H1 (cell line): ENCODE data around the gene ZMIZ1. TPM values are rescaled to one million over a fixed set of nuclear protein-coding genes. Genes with fewer than 3 reads are reported as not detected.

Experiments used
- CTCF ChIA-PET: fragments of 300-600 bp; sonication (Branson Sonifier 250); formaldehyde crosslinking; loops from one replicate; lab custom pipeline; 2021; ENCODE audit not compliant: partially characterized antibody; lab: Charles Lee
- POLR2A ChIA-PET: fragments of 300-600 bp; sonication (Branson Sonifier 250); formaldehyde crosslinking; loops from one replicate; lab custom pipeline; 2021; ENCODE audit warnings: inconsistent platforms; ENCODE audit not compliant: partially characterized antibody; lab: Charles Lee
- DNase-seq, 2 experiments: peaks; one replicate each; pipeline versions ENCODE4 v3.0.0 to v3.0.0-alpha.2; 2010 to 2022; ENCODE audit warnings: low spot score in 2 of 2, low read depth in 1 of 2, mixed read lengths in 1 of 2
- FAIRE-seq: peaks from 2 replicates; lab custom pipeline; 2011; peaks lifted over from hg19 to GRCh38; lab: Jason Lieb, UNC
- H2AFZ ChIP-seq: 2 replicates; pipeline ENCODE4 v1.8.1; 2012; ENCODE audit warnings: low read length, inconsistent platforms
- H2AK5ac ChIP-seq: 2 replicates; pipeline ENCODE4 v1.6.1; 2013; ENCODE audit warnings: low read depth, low read length
- H2BK120ac ChIP-seq: replicated peaks from 2 replicates; pipeline ENCODE3; 2013; ENCODE audit warnings: low read depth, low read length, inconsistent platforms
- H2BK12ac ChIP-seq: 2 replicates; pipeline ENCODE4 v1.6.1; 2013; ENCODE audit warnings: low read depth, low read length
- H2BK15ac ChIP-seq: 2 replicates; pipeline ENCODE4 v1.6.1; 2013; ENCODE audit warnings: low read length
- H2BK20ac ChIP-seq: 2 replicates; pipeline ENCODE4 v1.6.1; 2013; ENCODE audit warnings: low read length
- H2BK5ac ChIP-seq: 2 replicates; pipeline ENCODE4 v1.6.1; 2013; ENCODE audit warnings: low read depth, low read length
- H3K14ac ChIP-seq: 2 replicates; pipeline ENCODE4 v1.6.1; 2013; ENCODE audit warnings: inconsistent platforms; ENCODE audit not compliant: insufficient read length
- H3K18ac ChIP-seq: 2 replicates; pipeline ENCODE4 v1.6.1; 2013; ENCODE audit warnings: low read length; ENCODE audit errors: extremely low read depth
- H3K23ac ChIP-seq: 2 replicates; pipeline ENCODE4 v1.6.1; 2013; ENCODE audit warnings: inconsistent platforms; ENCODE audit not compliant: insufficient read length
- H3K23me2 ChIP-seq: 2 replicates; pipeline ENCODE4 v1.6.1; 2013; ENCODE audit warnings: low read depth, low read length
- H3K27ac ChIP-seq: 2 replicates; pipeline ENCODE4 v1.6.1; 2011; ENCODE audit warnings: low read depth, low read length, inconsistent platforms
- H3K27me3 ChIP-seq, 4 experiments: replicated peaks in 1 of 4; 1 replicate in 1 of 4; 2 replicates in 3 of 4; pipeline versions ENCODE4 v1.6.1 to v1.8.1; 2011 to 2013; ENCODE audit warnings: low read length in 3 of 4, mild to moderate bottlenecking in 3 of 4, inconsistent platforms in 2 of 4, mixed read lengths in 2 of 4, moderate library complexity in 1 of 4; ENCODE audit not compliant: control insufficient read depth in 3 of 4, insufficient read depth in 3 of 4; ENCODE audit errors: extremely low read depth in 1 of 4
- H3K36me3 ChIP-seq, 4 experiments: 2 replicates each; pipeline versions ENCODE4 v1.6.1 to v1.8.1; 2011 to 2013; ENCODE audit warnings: mild to moderate bottlenecking in 4 of 4, low read length in 3 of 4, moderate library complexity in 2 of 4, control low read depth in 1 of 4, inconsistent platforms in 1 of 4; ENCODE audit not compliant: insufficient read depth in 4 of 4, control insufficient read depth in 2 of 4
- H3K4ac ChIP-seq: replicated peaks from 2 replicates; pipeline ENCODE3; 2013; ENCODE audit warnings: low read length, low read depth, mixed read lengths, inconsistent platforms; ENCODE audit not compliant: insufficient read length
- H3K4me1 ChIP-seq, 4 experiments: replicated peaks in 1 of 4; 1 replicate in 1 of 4; 2 replicates in 3 of 4; pipeline versions ENCODE4 v1.6.1 to v1.8.1; 2011 to 2013; ENCODE audit warnings: low read length in 3 of 4, inconsistent platforms in 2 of 4, mixed read lengths in 1 of 4; ENCODE audit not compliant: insufficient read depth in 4 of 4, control insufficient read depth in 3 of 4
- H3K4me2 ChIP-seq, 2 experiments: 2 replicates each; pipeline versions ENCODE4 v1.6.1 to v1.8.1; 2011 to 2013; ENCODE audit warnings: low read depth in 2 of 2, low read length in 2 of 2, control low read depth in 1 of 2, inconsistent platforms in 1 of 2, mild to moderate bottlenecking in 1 of 2; ENCODE audit not compliant: insufficient read depth in 1 of 2
- H3K4me3 ChIP-seq, 4 experiments: fragments of 200-600, 300-600 bp in 1 of 4; sonication (generic), shearing (Covaris generic), sonication (Bioruptor Twin) in 1 of 4; 2 replicates each; pipeline versions ENCODE4 v1.5.1 to v1.8.1; 2011 to 2016; ENCODE audit warnings: low read length in 4 of 4, low read depth in 3 of 4, control low read depth in 2 of 4, inconsistent platforms in 2 of 4, mild to moderate bottlenecking in 2 of 4, mixed read lengths in 1 of 4, moderate library complexity in 1 of 4; ENCODE audit not compliant: insufficient read depth in 2 of 4; ENCODE audit errors: extremely low read depth in 1 of 4
- H3K56ac ChIP-seq: replicated peaks from 2 replicates; pipeline ENCODE3; 2013; ENCODE audit warnings: low read depth, mild to moderate bottlenecking, mixed read lengths, low read length, inconsistent platforms; ENCODE audit not compliant: insufficient read length
- H3K79me1 ChIP-seq: 2 replicates; pipeline ENCODE4 v1.6.1; 2013; ENCODE audit warnings: low read depth, low read length, control low read depth
- H3K79me2 ChIP-seq, 2 experiments: 2 replicates each; pipeline versions ENCODE4 v1.6.1 to v1.8.1; 2012 to 2013; ENCODE audit warnings: low read length in 2 of 2, mild to moderate bottlenecking in 2 of 2, inconsistent platforms in 1 of 2; ENCODE audit not compliant: insufficient read depth in 2 of 2, control insufficient read depth in 1 of 2
- H3K9ac ChIP-seq, 4 experiments: replicated peaks in 1 of 4; 1 replicate in 1 of 4; 2 replicates in 3 of 4; pipeline versions ENCODE4 v1.6.1 to v1.8.1; 2011 to 2013; ENCODE audit warnings: low read depth in 3 of 4, low read length in 3 of 4, control low read depth in 2 of 4, mild to moderate bottlenecking in 2 of 4, moderate library complexity in 2 of 4, inconsistent platforms in 1 of 4; ENCODE audit errors: extremely low read depth in 1 of 4
- H3K9me3 ChIP-seq, 2 experiments: 2 replicates each; pipeline versions ENCODE4 v1.6.1 to v1.8.1; 2012 to 2013; ENCODE audit warnings: mild to moderate bottlenecking in 2 of 2, moderate library complexity in 2 of 2, control low read depth in 1 of 2, inconsistent platforms in 1 of 2, low read depth in 1 of 2, low read length in 1 of 2, mixed read lengths in 1 of 2; ENCODE audit not compliant: insufficient read depth in 2 of 2
- H4K20me1 ChIP-seq, 2 experiments: replicated peaks in 1 of 2; 2 replicates each; pipeline versions ENCODE3 to v1.8.1; 2011 to 2013; ENCODE audit warnings: inconsistent platforms in 2 of 2, low read length in 2 of 2, mild to moderate bottlenecking in 1 of 2; ENCODE audit not compliant: insufficient read depth in 2 of 2, control insufficient read depth in 1 of 2
- H4K5ac ChIP-seq: 2 replicates; pipeline ENCODE4 v1.6.1; 2013; ENCODE audit warnings: low read length, low read depth, mixed read lengths, inconsistent platforms; ENCODE audit not compliant: insufficient read length
- H4K8ac ChIP-seq: 2 replicates; pipeline ENCODE4 v1.8.0; 2013; ENCODE audit warnings: mild to moderate bottlenecking, moderate library complexity, low read length, inconsistent platforms; ENCODE audit not compliant: insufficient read depth; ENCODE audit errors: extremely low read depth
- H4K91ac ChIP-seq: replicated peaks from 2 replicates; pipeline ENCODE3; 2013; ENCODE audit warnings: low read length, mixed read lengths, inconsistent platforms; ENCODE audit not compliant: insufficient read length
- CBX8 ChIP-seq: fragments of 300-800, 300-1000 bp; sonication (generic); IDR thresholded peaks from 2 replicates; pipeline ENCODE4 v1.7.1; 2016; ENCODE audit warnings: low read depth, low read length, borderline replicate concordance
- E2F6 ChIP-seq: IDR thresholded peaks from 2 replicates; pipeline ENCODE4 v1.6.1; 2012; ENCODE audit warnings: inconsistent platforms
- KDM4A ChIP-seq: IDR thresholded peaks from one replicate; pipeline ENCODE4 v1.7.1; 2012; ENCODE audit warnings: low read depth, mild to moderate bottlenecking, moderate library complexity, low read length, inconsistent platforms; ENCODE audit not compliant: severe bottlenecking
- MAFK ChIP-seq: IDR thresholded peaks from 2 replicates; pipeline ENCODE4 v1.6.1; 2012; ENCODE audit warnings: low read depth, mild to moderate bottlenecking, improper control_type of control experiment, low read length
- POLR2A ChIP-seq, 2 experiments: IDR thresholded peaks; 1 replicate in 1 of 2; 2 replicates in 1 of 2; pipeline ENCODE4 v1.6.1; 2011; ENCODE audit warnings: low read depth in 2 of 2, low read length in 2 of 2, mild to moderate bottlenecking in 2 of 2; ENCODE audit errors: control extremely low read depth in 1 of 2
- RAD21 ChIP-seq, 2 experiments: IDR thresholded peaks in 1 of 2; conservative IDR thresholded peaks in 1 of 2; 2 replicates each; pipeline ENCODE4 v1.6.1; 2011; ENCODE audit warnings: low read depth in 2 of 2, low read length in 2 of 2, improper control_type of control experiment in 1 of 2, inconsistent platforms in 1 of 2, mild to moderate bottlenecking in 1 of 2, moderate library complexity in 1 of 2
- TAF7 ChIP-seq: optimal IDR thresholded peaks from 2 replicates; pipeline ENCODE3; 2011; ENCODE audit warnings: low read depth, mild to moderate bottlenecking, inconsistent platforms, low read length, moderate library complexity, borderline replicate concordance
- WGBS, 2 experiments: shearing (Covaris generic) in 1 of 2; methylation state at CpG; one replicate each; pipeline versions ENCODE4 v1.1.6 to v1.1.7; 2013 to 2015; ENCODE audit warnings: low lambda C conversion rate in 2 of 2, mixed read lengths in 2 of 2, inconsistent platforms in 1 of 2, low coverage in 1 of 2, missing lambda C conversion rate in 1 of 2; ENCODE audit not compliant: insufficient replicate concordance in 2 of 2, insufficient coverage in 1 of 2, insufficient read length in 1 of 2; ENCODE audit errors: extremely low coverage in 1 of 2, missing lambda C conversion rate in 1 of 2; 5-methylcytosine and 5-hydroxymethylcytosine counted together
- polyA plus RNA-seq, 7 experiments: library from polyadenylated mRNA; depleted of rRNA in 3 of 7; stranded (reverse) in 5 of 7; unstranded in 2 of 7; fragments of >200 nt in 5 of 7; fragments of 200-250 nt in 2 of 7; gene quantifications; 1 replicate in 5 of 7; 2 replicates in 1 of 7; 4 replicates in 1 of 7; pipeline versions ENCODE4 v1.2.1 to v1.2.3, GENCODE V29; 2011 to 2013; ENCODE audit warnings: missing spikeins in 2 of 7, mixed read lengths in 2 of 7
- total RNA-seq: library from RNA; stranded (reverse); fragmentation: NEBNext Ultra II Directional; extraction: Animal tissue kit (Norgen Biotek cat#: 25700); gene quantifications from 2 replicates; pipeline ENCODE4 v1.2.1, GENCODE V29; 2021
- TF ChIP-seq, protein P1 (sequence below), 3 experiments: IDR thresholded peaks; 1 replicate in 2 of 3; 2 replicates in 1 of 3; pipeline versions ENCODE4 v1.5.1 to v1.6.1; 2011; ENCODE audit warnings: low read length in 3 of 3, mild to moderate bottlenecking in 3 of 3, inconsistent platforms in 2 of 3, low read depth in 1 of 3, moderate library complexity in 1 of 3; ENCODE audit not compliant: insufficient read depth in 1 of 3; ENCODE audit errors: control extremely low read depth in 1 of 3

Gene ZMIZ1
- total and polyA plus RNA-seq, 2 of the 8 experiments (the other 6 are each of a cell fraction or from before 2014, with no cell fraction given): 8.1 to 28.0 TPM

- Histone ChIP-seq H3K27me3 (no peaks in the 10 kb centered on the region), H2BK20ac (no peak overlapping the region), H3K23me2 (peaks cover 3% of the 10 kb centered on the region; the same call in 1 of the 2 replicates), H3K79me1 (no peaks in the 10 kb centered on the region), H3K27ac (no peak overlapping the region), H3K18ac (no peak overlapping the region), H3K79me2 (no peaks in the 10 kb centered on the region; a peak in 1 of 4 replicates), H2BK12ac (no peak overlapping the region), H3K4me1 (no peaks in the 10 kb centered on the region), H2BK15ac (no peak overlapping the region), H2BK120ac (no peak overlapping the region), H3K4me3 (no peak overlapping the region), H4K5ac (no peak overlapping the region), H2BK5ac (no peak overlapping the region), H3K14ac (no peak overlapping the region), H3K4ac (no peak overlapping the region), H3K56ac (no peak overlapping the region), H2AK5ac (no peak overlapping the region), H3K9ac (no peak overlapping the region), H4K20me1 (peaks cover 14 to 20% of the 10 kb centered on the region in 2 experiments), H3K36me3 (peaks cover 0 to 7% (median 3%) of the 10 kb centered on the region in 4 experiments; a peak in 3 of 8 replicates), H3K4me2 (no peak overlapping the region), H4K8ac (no peak overlapping the region), H4K91ac (no peak overlapping the region), H3K23ac (no peak overlapping the region), H2AFZ (no peak overlapping the region), H3K9me3 (no peaks in the 10 kb centered on the region)
- WGBS, 2 experiments: 50% methylated on average over 9 of the region's 9 CpGs; no CpG with 5 or more reads in 1 of the 2 experiments
- ChIA-PET POLR2A (no interaction called here), CTCF (interaction anchor here (0.6 to 2.7 kb wide), 38 partner anchors 8 to 966 kb away, joined by 3 to 24 read pairs (median 4); no protein-coding TSS in a partner anchor)
- FAIRE-seq (no peak), DNase-seq (peak in 1 of 2 experiments; percentile 86)
- TF ChIP-seq TAF7 (no peak), RAD21 (IDR thresholded peaks at IDR 0.05 in 1 of 2, conservative IDR thresholded peaks at IDR 0.05 in 1 of 2; ENCODE audit: low read depth in 2 of 2, low read length in 2 of 2) (peak; percentile 65 to 76), E2F6 (no peak), MAFK (no peak), KDM4A (no peak), POLR2A (IDR thresholded peaks at IDR 0.05; ENCODE audit: control extremely low read depth in 1 of 2, low read depth in 2 of 2, low read length in 2 of 2) (no peak), CBX8 (no peak)
- TF ChIP-seq, protein P1, sequence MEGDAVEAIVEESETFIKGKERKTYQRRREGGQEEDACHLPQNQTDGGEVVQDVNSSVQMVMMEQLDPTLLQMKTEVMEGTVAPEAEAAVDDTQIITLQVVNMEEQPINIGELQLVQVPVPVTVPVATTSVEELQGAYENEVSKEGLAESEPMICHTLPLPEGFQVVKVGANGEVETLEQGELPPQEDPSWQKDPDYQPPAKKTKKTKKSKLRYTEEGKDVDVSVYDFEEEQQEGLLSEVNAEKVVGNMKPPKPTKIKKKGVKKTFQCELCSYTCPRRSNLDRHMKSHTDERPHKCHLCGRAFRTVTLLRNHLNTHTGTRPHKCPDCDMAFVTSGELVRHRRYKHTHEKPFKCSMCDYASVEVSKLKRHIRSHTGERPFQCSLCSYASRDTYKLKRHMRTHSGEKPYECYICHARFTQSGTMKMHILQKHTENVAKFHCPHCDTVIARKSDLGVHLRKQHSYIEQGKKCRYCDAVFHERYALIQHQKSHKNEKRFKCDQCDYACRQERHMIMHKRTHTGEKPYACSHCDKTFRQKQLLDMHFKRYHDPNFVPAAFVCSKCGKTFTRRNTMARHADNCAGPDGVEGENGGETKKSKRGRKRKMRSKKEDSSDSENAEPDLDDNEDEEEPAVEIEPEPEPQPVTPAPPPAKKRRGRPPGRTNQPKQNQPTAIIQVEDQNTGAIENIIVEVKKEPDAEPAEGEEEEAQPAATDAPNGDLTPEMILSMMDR (IDR thresholded peaks at IDR 0.05; ENCODE audit: control extremely low read depth in 1 of 3, insufficient read depth in 1 of 3, low read depth in 1 of 3, low read length in 3 of 3): peak; percentile 62 to 83 (median 75)
Measured at GRCh38 chr10:79202188-79203013, 133.6 kb downstream of the ZMIZ1 start.
